Urothelium cell line (cell line): Measurements from ENCODE around the gene DPPA5.
"Not testable (repeated sequence)": the region's sequence is repeated elsewhere in the genome, so short reads cannot be mapped to it uniquely, and the experiment has no call there.

ENCODE experiments used
- DNase-seq: peaks from one replicate; pipeline ENCODE4 v3.0.0; 2011; ENCODE audit warnings: low spot score, mixed read lengths
- FAIRE-seq: peaks from 2 replicates; lab custom pipeline; 2011; peaks lifted over from hg19 to GRCh38; lab: Jason Lieb, UNC

The DPPA5 gene

GRCh38 chr6:73364549-73364948 is 10.5 kb upstream of the DPPA5 start:
- FAIRE-seq, result no peak
- DNase-seq, result no peak

- no peak for DNase-seq
- FAIRE-seq, result no peak
Measured at GRCh38 chr6:73364121-73364520, 10.0 kb upstream of the DPPA5 start.

GRCh38 chr6:73363537-73363875 is 9.4 kb upstream of the DPPA5 start:
- DNase-seq (no peak), FAIRE-seq (no peak)

- FAIRE-seq, result no peak
Measured at GRCh38 chr6:73362869-73363536, 8.9 kb upstream of the DPPA5 start.

GRCh38 chr6:73362358-73362757 is 8.3 kb upstream of the DPPA5 start, which contains the start of gene KHDC3L:
Gene KHDC3L, plus strand, starts transcription at chr6:73362658. Its CDS starts 72 bp downstream, at chr6:73362730.
- no peak for DNase-seq
- FAIRE-seq, result no peak

More at GRCh38 chr6:73362869-73363536, 8.9 kb upstream of the DPPA5 start:
- no peak for DNase-seq

- DNase-seq, result no peak
- no peak for FAIRE-seq
Measured at GRCh38 chr6:73349311-73349710, 4.8 kb downstream of the DPPA5 start.

- no peak for FAIRE-seq
- no peak for DNase-seq
Measured at GRCh38 chr6:73348550-73349204, 5.4 kb downstream of the DPPA5 start.

- DNase-seq (no peak), FAIRE-seq (no peak)
Measured at GRCh38 chr6:73343164-73343563, 10.9 kb downstream of the DPPA5 start.

- FAIRE-seq, result no peak
Measured at GRCh38 chr6:73342174-73342573, 11.9 kb downstream of the DPPA5 start.

GRCh38 chr6:73341335-73341734 is 12.7 kb downstream of the DPPA5 start:
- FAIRE-seq (no peak), DNase-seq (no peak)

More at GRCh38 chr6:73342174-73342573, 11.9 kb downstream of the DPPA5 start:
- DNase-seq, result no peak

GRCh38 chr6:73340048-73340447 is 14.0 kb downstream of the DPPA5 start:
- FAIRE-seq, result no peak
- no peak for DNase-seq

GRCh38 chr6:73339340-73339739 is 14.7 kb downstream of the DPPA5 start:
- FAIRE-seq, result no peak

GRCh38 chr6:73329201-73329600 is 24.9 kb downstream of the DPPA5 start:
- DNase-seq, result no peak
- FAIRE-seq, result no peak

More at GRCh38 chr6:73339340-73339739, 14.7 kb downstream of the DPPA5 start:
- peak; percentile 25 for DNase-seq

GRCh38 chr6:73328790-73329189 is 25.3 kb downstream of the DPPA5 start:
- FAIRE-seq (no peak), DNase-seq (no peak)

GRCh38 chr6:73325656-73326055 is 28.4 kb downstream of the DPPA5 start:
- no peak for DNase-seq

GRCh38 chr6:73323323-73323722 is 30.8 kb downstream of the DPPA5 start:
- DNase-seq (no peak), FAIRE-seq (no peak)

More at GRCh38 chr6:73325656-73326055, 28.4 kb downstream of the DPPA5 start:
- FAIRE-seq, result no peak

GRCh38 chr6:73314577-73315492 is 39.2 kb downstream of the DPPA5 start:
- FAIRE-seq (no peak), DNase-seq (no peak)

GRCh38 chr6:73310503-73310845 is 43.6 kb downstream of the DPPA5 start:
- FAIRE-seq, DNase-seq: not testable (repeated sequence)

GRCh38 chr6:73309785-73310502 is 44.1 kb downstream of the DPPA5 start:
- FAIRE-seq (no peak), DNase-seq (peak; percentile 87)

- FAIRE-seq (no peak), DNase-seq (no peak)
Measured at GRCh38 chr6:73309535-73309784, 44.6 kb downstream of the DPPA5 start.
